22Rv1 (cell line): ENCODE data around the gene IFITM2.
"Not testable (repeated sequence)": the region's sequence is repeated elsewhere in the genome, so short reads cannot be mapped to it uniquely, and the experiment has no call there.

Source experiments
- H3K27ac ChIP-seq: fragments of 450-650 bp; 2 replicates; pipeline ENCODE4 v1.5.1; 2017
- CTCF ChIP-seq: fragments of 450-650 bp; IDR thresholded peaks from 2 replicates; pipeline ENCODE4 v1.5.1; 2017; ENCODE audit warnings: mild to moderate bottlenecking
- ZFX ChIP-seq: fragments of 450-650 bp; IDR thresholded peaks from 2 replicates; pipeline ENCODE4 v1.6.1; 2017; ENCODE audit warnings: antibody characterized with exemption, borderline replicate concordance

The IFITM2 gene

GRCh38 chr11:312092-312816 lies 4.6 kb downstream of the IFITM2 start:
- TF ChIP-seq ZFX (no peak), CTCF (no peak)
- H3K27ac ChIP-seq = no peak overlapping the region

GRCh38 chr11:313304-313786 lies 5.7 kb downstream of the IFITM2 start:
- TF ChIP-seq ZFX = no peak
- TF ChIP-seq CTCF = no peak
- H3K27ac ChIP-seq = peak overlapping the region; percentile 18; the same call in 1 of the 2 replicates

- H3K27ac ChIP-seq = peak within 1 kb of the TSS; percentile 18; the same call in 1 of the 2 replicates
- TF ChIP-seq CTCF (no peak), ZFX (no peak)
Observed at GRCh38 chr11:313787-314553, 6.4 kb downstream of the IFITM2 start, which contains the start of gene IFITM1. TSS of gene IFITM1 (plus strand) at chr11:314040. CDS start at chr11:314171, 131 bp downstream.

GRCh38 chr11:314554-314875 lies 6.9 kb downstream of the IFITM2 start:
- not testable (repeated sequence) for H3K27ac ChIP-seq

GRCh38 chr11:315051-315481 lies 7.5 kb downstream of the IFITM2 start:
- no peak overlapping the region for H3K27ac ChIP-seq
- TF ChIP-seq ZFX (no peak), CTCF (no peak)

- H3K27ac ChIP-seq = no peak overlapping the region
- TF ChIP-seq ZFX (no peak), CTCF (no peak)
Observed at GRCh38 chr11:315516-315994, 7.9 kb downstream of the IFITM2 start.

- no peak overlapping the region for H3K27ac ChIP-seq
- no peak for TF ChIP-seq ZFX
Observed at GRCh38 chr11:316031-316701, 8.6 kb downstream of the IFITM2 start.

- TF ChIP-seq ZFX (no peak), CTCF (no peak)
- H3K27ac ChIP-seq = no peak overlapping the region
Observed at GRCh38 chr11:316891-317301, 9.3 kb downstream of the IFITM2 start.

- not testable (repeated sequence) for H3K27ac ChIP-seq
Observed at GRCh38 chr11:317668-318404, 10.2 kb downstream of the IFITM2 start.

GRCh38 chr11:318405-319120 lies 10.9 kb downstream of the IFITM2 start:
- not testable (repeated sequence) for H3K27ac ChIP-seq
